T1000 (cell line): Measurements from ENCODE around the gene DENND6A.
A peak's percentile ranks its signal among the peaks of the same experiment; 100 is the strongest.
"Not testable (repeated sequence)": the region's sequence is repeated elsewhere in the genome, so short reads cannot be mapped to it uniquely, and the experiment has no call there.

ENCODE experiments used
- DNase-seq: peaks from one replicate; lab custom pipeline; 2025; ENCODE audit warnings: mixed read lengths; lab: John Stamatoyannopoulos, UW

The DENND6A gene, protein sequence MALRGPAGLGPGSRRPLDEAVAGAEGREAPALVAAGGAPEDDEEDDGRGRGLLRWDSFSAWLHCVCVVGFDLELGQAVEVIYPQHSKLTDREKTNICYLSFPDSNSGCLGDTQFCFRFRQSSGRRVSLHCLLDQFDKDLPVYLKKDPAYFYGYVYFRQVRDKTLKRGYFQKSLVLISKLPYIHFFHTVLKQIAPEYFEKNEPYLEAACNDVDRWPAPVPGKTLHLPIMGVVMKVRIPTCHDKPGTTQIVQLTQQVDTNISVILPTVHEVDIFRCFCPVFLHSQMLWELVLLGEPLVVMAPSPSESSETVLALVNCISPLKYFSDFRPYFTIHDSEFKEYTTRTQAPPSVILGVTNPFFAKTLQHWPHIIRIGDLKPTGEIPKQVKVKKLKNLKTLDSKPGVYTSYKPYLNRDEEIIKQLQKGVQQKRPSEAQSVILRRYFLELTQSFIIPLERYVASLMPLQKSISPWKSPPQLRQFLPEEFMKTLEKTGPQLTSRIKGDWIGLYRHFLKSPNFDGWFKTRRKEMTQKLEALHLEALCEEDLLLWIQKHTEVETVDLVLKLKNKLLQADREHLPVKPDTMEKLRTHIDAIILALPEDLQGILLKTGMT

DNA sequence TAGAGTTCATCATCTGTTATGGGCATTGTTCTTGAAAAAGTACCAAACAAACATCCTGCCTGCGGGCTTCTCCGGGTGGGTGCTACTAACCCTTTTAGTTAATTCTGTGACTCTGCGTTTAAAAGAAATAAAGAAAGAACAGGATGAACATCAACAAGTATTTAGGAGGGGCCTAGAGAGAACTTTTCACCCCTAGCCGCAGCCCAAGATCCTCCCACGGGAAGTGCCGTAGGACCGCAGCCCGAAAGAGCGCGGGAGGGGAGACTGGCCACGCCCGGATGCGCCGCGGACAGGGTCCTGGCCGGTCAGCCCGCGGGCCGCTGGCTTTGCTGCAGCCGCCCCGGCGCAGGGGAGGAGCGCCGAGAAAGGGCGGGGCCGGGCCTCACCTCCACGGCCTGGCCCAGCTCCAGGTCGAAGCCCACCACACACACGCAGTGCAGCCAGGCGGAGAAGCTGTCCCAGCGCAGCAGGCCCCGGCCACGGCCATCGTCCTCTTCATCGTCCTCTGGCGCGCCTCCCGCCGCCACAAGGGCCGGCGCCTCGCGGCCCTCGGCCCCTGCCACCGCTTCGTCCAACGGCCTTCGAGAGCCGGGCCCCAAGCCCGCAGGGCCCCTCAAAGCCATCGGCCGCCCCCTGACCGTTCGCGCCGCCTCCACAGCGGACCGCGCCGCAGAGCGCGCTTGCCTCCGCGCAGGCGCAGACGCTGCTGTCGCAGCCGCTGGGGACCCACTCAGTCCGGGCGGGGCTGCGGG, at the start of gene DENND6A:
TSS of gene DENND6A (minus strand) at position 682 of the 752 bp plus-strand sequence. CDS start at position 623, 59 bp downstream.
- peak; percentile 90 for DNase-seq

- DNase-seq = no peak
Observed at GRCh38 chr3:57740027-57740426, 47.1 kb upstream of the DENND6A start.

DNA sequence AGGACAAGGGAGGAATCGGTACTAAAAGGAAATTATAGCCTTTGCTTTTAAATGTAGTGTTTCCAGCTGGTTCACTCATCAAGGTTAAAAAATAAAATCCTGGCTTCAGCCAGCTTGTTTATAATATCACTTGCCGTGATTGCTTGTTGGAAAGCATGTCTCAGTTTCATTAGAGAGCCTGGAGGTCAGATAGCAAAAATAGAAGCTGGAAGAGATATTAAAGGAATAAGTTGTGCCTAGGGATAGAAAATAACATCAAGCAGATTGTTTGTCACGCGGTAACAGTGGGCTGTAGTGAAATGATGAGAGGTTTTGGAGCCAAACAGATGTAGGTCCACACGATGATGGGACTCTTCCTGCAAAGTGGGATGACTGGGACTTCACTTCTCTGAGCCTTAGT, 45.5 kb upstream of the DENND6A start:
- no peak for DNase-seq

DNA sequence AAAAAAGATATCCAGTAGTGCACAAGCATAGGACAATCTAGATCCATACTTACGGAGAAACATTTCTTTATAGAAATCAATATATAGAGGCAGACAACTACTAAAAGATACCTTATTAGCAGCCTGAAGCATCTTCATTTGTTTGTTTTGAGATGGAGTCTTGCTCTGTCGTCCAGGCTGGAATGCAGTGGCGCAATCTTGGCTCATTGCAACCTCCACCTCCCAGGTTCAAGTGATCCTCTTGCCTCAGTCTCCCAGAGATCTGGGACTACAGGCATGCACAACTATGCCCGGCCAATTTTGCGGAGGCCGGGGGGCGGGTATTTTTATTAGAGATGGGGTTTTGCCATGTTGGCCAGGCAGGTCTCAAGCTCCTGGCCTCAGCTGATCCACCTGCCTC, 45.0 kb upstream of the DENND6A start:
- DNase-seq = no peak

- DNase-seq = no peak
Observed at GRCh38 chr3:57735405-57735804, 42.5 kb upstream of the DENND6A start.

DNA sequence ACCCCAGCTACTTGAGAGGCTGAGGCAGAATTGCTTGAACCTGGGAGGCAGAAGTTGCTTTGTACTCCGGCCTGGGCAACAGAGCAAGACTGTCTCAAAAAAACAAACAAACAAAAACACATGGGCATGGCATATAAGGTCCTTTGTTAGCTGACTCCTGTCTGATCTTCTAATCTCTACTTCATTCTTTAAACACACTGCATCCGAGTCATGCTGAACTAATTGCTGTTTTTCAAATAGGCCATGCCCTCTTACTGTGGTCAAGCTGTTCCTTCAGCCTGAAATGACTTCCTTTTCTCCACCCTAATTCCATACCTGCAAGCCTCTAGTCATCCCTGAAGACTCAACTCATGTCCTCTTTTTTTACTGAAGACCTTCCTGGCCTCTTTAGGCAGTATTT, 40.9 kb upstream of the DENND6A start:
- no peak for DNase-seq

- no peak for DNase-seq
Observed at GRCh38 chr3:57731311-57731710, 38.4 kb upstream of the DENND6A start.

DNA sequence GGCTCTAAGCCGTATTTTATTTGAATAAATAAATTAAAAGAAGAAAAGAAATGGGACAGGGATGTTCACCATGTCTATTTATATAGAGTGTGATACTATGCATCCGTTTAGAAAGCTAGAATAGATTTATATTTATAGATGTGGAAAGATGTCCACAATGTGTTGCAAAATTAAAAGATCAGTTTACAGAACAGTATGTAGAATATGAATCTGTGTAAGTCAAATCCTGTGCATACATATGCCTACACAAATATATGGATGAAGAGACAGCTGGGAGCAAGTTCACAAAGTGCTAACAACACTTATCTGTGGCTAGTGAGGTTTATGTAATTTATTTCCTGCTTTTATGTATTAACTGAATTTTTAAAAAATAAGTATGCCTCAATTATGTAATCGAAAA, 37.8 kb upstream of the DENND6A start:
- no peak for DNase-seq

- DNase-seq = no peak
Observed at GRCh38 chr3:57729334-57730045, 36.6 kb upstream of the DENND6A start.

DNA sequence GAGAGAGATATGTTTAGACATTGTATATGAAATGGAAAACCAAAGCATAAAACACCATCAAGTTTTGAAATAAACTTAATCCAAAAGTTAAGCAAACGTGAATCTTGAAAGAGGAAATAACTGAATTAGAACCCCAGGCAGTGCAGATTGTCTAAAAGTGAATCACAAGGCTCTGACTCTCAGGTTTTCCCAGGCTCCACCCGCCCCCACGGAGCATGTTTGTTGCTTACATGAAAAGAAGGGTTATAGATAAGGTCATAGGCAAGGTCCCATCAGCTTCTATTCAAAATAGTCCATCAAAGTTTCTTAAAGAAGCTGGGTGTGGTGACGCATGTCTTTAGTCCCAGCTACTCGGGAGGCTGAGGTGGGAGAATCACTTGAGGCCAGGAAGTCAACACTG, 34.2 kb upstream of the DENND6A start:
- no peak for DNase-seq

- no peak for DNase-seq
Observed at GRCh38 chr3:57726397-57726796, 33.5 kb upstream of the DENND6A start.

- no peak for DNase-seq
Observed at GRCh38 chr3:57718118-57718517, 25.2 kb upstream of the DENND6A start.

GRCh38 chr3:57717205-57717868, 24.5 kb upstream of the DENND6A start:
- DNase-seq = no peak

- DNase-seq = no peak
Observed at GRCh38 chr3:57715686-57716085, 22.8 kb upstream of the DENND6A start.

GRCh38 chr3:57709559-57709958, 16.7 kb upstream of the DENND6A start:
- DNase-seq = no peak

- no peak for DNase-seq
Observed at GRCh38 chr3:57709031-57709430, 16.2 kb upstream of the DENND6A start.

DNA sequence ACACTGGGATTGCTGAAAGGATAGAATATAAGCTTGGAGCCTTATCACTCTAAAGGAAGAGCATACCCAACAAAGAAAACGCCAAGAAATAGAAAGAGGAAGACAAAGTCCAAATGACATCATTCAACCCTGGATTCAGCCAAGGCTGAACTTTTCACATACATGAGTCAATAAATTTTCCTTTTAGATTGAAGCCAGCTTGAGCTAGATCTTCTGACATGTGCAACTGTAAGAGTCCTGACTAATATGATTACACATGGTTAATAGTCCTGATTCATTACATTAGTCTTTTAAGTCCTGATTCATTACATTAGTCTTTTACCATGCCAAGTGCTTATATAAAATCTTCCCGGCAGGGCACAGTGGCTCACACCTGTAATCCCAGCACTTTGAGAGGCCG, 13.6 kb upstream of the DENND6A start:
- DNase-seq = peak; percentile 16

DNA sequence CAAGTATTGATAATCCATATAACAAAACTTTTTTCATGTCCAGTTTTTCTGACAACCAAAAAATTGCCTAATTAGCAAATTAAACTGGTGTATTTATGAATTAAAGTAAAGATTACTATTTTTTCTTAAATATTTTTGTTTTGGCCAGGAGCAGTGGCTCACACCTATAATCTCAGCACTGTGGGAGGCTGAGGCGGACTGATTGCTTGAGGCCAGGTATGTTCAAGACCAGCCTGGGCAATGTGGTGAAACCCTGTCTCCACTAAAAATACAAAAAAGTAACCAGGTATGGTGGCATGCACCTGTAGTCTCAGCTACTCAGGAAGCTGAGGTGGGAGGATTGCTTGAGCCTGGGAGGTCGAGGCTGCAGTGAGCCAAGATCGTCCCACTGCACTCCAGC, 12.5 kb upstream of the DENND6A start:
- DNase-seq = not testable (repeated sequence)

- no peak for DNase-seq
Observed at GRCh38 chr3:57701781-57702180, 8.9 kb upstream of the DENND6A start.

DNA sequence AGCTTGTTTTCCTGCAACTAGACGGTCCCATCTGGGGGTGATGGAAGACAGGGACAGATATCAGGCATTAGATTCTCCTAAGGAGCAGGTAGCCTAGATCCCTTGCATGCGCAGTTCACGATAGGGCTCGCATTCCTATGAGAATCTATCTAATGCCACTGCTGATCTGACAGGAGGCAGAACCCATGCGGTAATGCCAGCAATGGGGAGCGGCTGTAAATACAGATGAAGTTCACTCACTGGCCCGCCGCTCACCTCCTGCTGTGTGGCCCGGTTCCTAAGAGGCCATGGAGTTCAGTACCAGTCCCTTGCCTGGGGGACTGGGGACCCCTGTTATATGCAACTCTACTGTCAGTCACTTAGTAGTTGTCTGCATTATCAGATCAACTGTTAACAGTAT, 7.9 kb upstream of the DENND6A start:
- DNase-seq = no peak

GRCh38 chr3:57699591-57699990, 6.7 kb upstream of the DENND6A start:
- DNase-seq = no peak
